HG03103 (cell line): ENCODE data around the gene TBX19.

Experiments
- ATAC-seq: cut with Tn5 transposase; IDR thresholded peaks from one replicate; pipeline ENCODE4 v1.9.1; 2021; ENCODE audit warnings: low read depth; ENCODE audit not compliant: unreplicated experiment

Gene TBX19

DNA sequence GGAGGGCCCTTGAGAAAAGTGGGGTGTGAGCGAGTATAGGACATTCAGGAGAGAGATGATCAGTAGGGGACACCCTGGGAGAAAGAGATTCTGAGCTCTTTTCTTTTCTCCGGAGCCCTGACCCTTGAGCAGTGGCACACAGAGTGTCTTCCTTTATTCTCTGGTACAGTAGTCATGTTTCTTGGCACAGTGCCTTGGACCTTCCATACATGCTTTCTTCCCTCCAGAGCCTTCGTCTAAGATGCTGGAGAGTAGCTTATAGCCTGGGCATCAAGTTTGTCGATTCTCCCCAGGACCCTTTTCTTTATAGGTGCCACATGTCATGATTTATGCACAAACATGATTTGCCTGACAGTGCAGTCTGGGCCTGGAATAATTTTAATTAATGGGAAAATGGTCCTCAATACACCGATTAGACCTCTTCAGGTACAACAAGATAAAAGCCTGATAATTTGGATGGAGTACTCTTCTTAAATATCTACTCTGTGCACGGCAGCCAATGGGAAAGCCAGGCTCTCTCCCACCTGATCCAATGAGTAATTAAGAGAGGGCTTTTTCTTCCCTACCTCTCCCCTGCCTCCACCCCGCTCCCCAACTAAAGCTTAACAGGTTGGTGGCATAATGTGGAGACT lies at the start of gene TBX19:
Gene TBX19, plus strand, starts transcription at position 582 of the 632 bp plus-strand sequence. CDS start 214 bp downstream, outside the sequence.
- no peak for ATAC-seq

DNA sequence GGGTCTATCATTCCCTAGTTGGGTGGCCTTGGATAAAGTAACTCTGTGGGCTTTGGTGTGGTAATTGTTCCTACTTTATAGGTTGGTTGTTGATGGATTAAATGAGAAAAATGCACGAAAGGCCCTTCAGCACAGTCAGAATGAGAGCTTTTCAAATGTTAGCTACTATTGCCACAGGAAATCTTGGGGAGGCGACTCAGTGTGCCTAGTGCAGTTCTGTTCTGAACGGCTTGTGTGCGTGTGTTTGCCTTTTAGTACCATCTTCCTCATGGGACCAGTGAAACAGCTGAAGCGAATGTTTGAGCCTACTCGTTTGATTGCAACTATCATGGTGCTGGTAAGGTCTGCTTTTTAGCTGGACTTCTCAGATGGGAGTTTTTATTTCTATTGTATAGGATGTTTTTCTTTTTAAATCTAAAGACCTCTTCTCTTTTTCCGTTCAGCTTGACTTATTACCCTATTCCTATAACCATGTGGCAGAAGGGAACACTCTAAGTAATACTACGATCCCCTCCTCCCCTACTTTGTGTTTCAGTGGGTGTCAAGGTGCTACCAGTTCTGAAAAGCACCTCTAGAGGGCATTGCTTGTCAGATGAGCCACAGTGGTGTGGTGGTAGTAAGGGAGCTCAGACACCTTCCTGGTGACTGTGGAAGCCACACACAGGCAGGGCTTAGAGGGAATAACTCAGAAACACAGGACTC lies 45.7 kb upstream of the TBX19 start:
- ATAC-seq: peak; percentile 82

DNA sequence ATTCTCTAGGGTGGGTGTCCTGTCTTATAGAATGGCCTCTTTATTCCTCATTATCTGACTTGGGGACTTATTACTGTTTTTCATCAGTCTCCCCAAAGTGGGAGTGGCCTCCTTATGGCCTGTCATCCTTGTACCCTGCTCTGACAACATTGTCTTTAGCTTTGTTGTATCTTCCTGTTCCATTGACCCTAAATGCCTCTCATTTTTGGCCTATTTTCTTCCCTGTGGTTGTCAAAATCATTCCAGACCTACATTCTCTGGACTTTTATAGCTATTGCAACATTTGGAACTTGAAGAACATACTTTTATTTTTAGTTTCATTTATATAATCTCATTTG lies 45.2 kb upstream of the TBX19 start:
- no peak for ATAC-seq

GRCh38 chr1:168235937-168236336 lies 44.7 kb upstream of the TBX19 start:
- ATAC-seq: no peak

GRCh38 chr1:168236836-168237611 lies 43.7 kb upstream of the TBX19 start:
- no peak for ATAC-seq

GRCh38 chr1:168243198-168243597 lies 37.5 kb upstream of the TBX19 start:
- no peak for ATAC-seq

GRCh38 chr1:168243636-168244212 lies 37.0 kb upstream of the TBX19 start:
- no peak for ATAC-seq

DNA sequence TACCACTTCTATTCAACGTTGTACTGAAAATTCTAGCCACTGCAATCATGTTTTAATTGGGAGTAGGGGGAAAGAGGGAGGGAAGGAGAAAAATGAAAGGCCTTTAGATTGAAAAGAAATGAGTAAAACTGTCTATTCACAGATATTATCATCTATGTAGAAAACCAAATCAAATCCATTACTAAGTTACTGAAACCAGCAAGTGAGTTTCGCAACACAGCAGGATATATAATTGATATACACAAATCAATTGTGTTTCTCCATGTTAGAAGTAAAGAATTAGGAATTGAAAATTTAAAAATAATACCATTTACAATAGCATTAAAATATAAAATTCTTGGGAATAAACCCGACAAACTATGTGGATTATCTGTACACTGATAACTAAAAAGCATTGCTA lies 35.6 kb upstream of the TBX19 start:
- no peak for ATAC-seq

- ATAC-seq: no peak
Observed at GRCh38 chr1:168246506-168246905, 34.2 kb upstream of the TBX19 start.

DNA sequence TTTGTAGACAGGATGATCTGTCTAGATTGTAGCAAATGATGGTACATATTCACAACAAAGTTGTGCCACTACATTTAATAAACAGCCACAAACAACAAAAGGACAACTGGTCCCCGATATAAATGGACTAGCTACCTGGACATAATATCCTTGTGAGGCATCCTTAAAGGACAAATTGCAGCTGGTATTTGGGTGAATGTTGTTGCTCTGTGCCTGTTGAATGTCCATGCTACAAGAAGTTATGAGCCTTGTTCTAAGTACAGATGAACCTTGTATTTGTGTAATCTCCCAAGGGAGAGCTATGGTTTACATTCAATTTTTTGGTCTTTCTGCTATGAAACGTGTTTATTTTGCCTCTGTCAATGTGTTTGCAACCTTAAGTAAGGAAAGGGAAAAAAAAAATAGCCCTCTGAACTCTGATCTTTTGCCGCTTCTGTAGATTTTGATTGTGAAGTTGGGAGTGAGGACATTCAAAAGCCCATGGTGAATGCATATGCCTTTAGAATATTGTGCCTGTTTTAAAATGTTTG lies 28.4 kb upstream of the TBX19 start:
- ATAC-seq: no peak

- no peak for ATAC-seq
Observed at GRCh38 chr1:168256164-168256563, 24.5 kb upstream of the TBX19 start.

- no peak for ATAC-seq
Observed at GRCh38 chr1:168257397-168257796, 23.3 kb upstream of the TBX19 start.

GRCh38 chr1:168259567-168259966 lies 21.1 kb upstream of the TBX19 start:
- ATAC-seq: no peak

- ATAC-seq: no peak
Observed at GRCh38 chr1:168260393-168260792, 20.3 kb upstream of the TBX19 start.

DNA sequence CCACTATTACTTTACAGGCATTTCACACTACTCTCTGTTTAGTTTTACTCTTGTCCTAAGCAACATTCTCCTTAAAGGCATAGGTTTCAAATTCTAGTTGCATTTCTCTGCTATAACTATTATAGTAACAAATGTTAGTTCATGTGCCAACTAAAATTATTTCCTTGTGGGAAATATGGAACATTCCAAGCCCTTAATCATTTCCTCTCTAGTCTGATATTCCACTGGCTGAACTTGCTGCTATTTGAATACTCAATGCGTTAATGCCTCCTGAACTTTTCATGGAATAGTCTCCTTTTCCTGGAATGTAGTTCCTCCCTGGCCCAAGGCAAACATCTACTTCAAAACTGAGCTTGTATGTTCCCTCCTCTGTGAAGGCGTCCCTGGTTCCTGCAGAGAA lies 19.3 kb upstream of the TBX19 start:
- no peak for ATAC-seq

DNA sequence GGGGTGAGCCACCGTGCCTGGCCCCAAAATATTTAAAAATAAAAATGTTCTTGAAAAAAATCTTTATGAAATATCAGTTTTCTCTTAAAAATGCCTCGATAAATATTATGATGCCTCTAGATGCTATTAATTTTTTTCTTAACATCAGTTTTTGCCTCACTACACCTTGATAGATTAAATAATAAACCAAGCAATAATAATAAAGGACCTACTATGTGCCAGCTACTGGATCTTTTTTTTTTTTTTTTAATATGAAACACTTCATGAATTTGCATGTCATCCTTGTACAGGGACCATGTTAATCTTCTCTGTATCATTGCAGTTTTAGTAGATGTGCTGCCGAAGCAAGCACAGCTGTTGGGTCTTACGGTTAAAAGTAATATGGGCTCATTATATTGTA lies 17.5 kb upstream of the TBX19 start:
- no peak for ATAC-seq

DNA sequence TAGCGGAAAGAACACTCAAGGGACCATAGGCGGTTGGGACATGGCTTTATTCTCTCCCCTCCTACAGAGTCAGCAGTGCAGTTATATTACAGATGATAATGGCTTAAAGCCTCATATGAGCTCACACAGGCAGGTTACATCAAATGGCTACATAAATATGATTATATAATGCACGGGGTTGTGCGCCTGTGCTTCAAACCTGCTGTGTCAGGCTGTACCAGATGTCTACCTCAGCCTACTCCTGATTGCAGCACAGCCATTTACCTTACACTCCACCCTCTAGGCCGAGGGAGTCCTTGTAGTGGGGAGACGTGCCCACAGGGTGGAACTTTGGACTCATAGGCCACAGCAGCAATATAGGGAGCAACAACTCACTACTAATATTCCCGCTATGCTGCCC lies 16.4 kb upstream of the TBX19 start:
- no peak for ATAC-seq

DNA sequence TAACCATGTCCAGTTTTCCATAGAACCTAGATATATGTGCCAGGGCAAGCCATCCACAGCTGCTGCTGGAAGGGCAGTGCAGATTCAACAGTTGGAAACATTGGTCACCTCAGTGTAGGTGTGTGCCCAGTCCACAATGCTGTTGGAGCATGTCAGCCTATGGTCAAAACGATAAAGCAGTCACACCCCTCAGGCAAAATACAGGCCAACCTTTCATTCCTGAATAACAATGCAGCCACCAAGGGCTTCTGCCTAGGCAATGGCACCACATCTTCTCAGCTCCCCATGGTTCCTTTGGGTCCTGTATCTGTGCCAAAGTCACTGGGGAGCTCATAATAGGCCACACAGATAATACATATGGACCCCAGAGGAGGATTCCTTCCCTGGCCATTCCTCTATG lies 15.1 kb upstream of the TBX19 start:
- ATAC-seq: no peak

- no peak for ATAC-seq
Observed at GRCh38 chr1:168266644-168267186, 14.0 kb upstream of the TBX19 start.

GRCh38 chr1:168271636-168272035 lies 9.0 kb upstream of the TBX19 start:
- ATAC-seq: no peak

DNA sequence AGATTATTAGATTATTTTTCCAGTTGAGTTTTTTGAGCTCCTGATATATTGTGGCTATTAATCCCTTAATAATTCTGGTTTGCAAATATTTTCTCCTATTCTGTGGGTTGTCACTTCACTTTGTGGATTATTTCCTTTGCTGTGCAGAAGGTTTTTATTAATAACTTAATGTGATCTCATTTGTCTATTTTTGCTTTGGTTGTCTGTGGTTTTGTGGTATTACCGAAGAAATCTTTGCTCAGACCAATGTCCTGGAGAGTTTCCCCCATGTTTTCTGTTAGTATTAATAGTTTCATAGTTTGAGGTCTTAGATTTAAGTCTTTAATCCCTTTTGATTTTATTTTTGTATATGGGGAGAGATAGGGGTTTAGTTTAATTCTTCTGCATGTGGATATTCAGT lies 7.1 kb upstream of the TBX19 start:
- no peak for ATAC-seq
